Inflammatory macrophage (primary cell): Measurements from ENCODE around the gene ZFAND6.
"Not testable (repeated sequence)": the region's sequence is repeated elsewhere in the genome, so short reads cannot be mapped to it uniquely, and the experiment has no call there.

ENCODE experiments used
- DNase-seq, 2 donors: peaks; one replicate each; pipeline ENCODE4 v3.0.0-alpha.2; 2020 to 2022

The ZFAND6 gene

DNA sequence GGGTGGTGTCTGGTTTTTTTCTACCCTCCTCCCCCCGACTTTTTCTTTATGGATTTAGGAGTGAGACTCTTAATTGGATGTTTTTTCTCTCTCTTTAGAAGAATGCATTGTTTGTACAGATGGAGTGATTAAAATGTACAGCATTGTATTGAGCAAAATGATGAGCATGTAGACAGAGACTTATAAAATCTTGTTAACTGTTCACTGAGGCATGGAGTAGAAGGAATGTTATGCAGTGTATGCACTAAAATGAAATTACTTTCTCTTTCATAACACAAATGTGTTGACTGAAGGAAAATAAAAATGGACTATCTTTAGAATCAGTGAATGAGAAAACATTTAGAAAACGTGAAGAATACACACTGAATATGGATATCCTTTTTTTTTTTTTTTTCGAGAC is 39.8 kb downstream of the ZFAND6 start:
- DNase-seq, result no peak

DNA sequence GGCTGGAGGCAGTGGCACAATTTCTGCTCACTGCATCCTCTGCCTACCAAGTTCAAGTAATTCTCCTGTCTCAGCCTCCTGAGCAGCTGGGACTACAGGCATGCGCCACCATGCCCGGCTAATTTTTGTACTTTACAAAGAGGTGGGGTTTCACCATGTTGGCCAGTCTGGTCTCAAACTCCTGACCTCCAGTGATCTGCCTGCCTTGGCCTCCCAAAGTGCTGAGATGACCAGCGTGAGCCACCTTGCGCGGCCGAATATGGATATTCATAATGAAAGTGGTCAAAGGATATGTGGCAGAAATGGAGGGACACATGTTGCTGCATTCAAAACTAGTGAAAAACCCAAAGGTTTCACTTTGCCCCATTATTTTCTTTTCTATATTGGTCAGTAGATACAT is 40.2 kb downstream of the ZFAND6 start:
- not testable (repeated sequence) for DNase-seq

DNA sequence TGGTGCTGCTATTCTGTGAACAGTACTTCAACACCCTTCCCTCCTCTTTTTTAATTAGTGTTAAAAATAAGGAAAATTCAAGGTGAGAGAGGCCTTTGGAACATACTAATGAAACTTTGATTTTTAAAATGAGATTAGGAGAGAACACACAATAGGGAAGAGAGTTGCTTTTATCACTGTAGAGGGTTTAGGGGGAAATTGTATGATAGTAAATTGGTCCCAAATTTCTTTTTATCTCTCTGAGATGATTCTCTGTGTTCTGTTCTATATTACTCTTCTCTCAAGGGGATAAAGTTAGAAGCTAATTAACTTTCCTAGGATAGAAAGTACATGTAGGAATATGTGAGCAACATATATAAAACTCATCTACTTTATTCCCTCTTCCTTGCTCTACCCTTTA is 40.8 kb downstream of the ZFAND6 start:
- no peak for DNase-seq

DNA sequence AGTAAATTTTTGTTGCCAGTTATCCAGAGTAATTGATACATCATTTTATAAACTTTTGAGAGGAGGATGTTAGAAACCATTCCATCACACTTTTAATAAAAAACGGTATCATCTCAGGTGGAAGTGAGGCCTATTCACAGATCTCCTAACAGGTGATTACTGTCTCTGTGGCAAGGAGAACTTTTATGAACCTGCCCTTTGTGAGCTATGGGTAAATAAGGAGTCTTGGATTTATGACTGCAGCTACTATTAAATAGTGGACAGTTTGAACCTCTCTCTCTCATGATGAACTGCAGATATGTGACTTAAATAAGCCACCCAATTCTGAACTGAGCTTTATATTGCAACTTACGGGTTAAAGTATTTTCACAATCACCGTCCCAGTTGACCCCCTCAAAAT is 45.7 kb downstream of the ZFAND6 start:
- no peak for DNase-seq

DNA sequence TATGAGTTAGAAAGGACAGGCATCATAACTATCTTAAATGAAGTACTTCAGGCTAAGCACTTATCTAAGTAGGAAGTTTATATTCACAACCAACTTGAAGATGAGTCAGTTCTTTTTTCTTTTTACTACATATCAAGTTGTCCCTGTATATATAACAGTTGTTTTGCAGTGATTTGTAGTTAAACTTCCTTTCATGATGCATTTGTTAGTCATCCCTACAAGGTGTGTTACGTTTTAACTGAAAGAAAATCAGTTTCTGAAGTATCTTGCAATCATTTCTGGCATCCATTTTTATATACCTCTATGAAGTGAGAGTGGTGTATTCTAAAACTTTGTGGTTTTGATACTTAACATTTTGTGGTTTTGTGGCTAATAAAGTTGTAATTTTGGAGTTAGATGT is 46.1 kb downstream of the ZFAND6 start:
- DNase-seq, result no peak

DNA sequence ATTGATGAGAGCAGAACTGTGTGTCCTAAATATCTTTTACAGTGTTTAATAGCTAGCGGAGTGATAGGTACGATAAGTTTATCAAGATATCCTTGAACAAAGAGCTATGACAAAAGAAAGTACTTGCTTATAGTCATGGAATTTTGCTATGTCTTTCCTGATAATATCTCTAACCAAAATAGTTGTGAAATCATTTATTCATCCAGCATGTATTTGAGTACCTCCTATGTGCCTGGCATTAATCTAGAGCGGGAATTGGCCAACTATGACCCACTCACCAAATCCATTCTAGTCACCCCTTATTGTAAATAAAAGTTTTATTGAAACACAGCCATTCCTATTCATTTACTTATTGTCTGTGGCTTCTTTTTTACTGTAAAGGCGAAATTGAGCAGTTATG is 46.6 kb downstream of the ZFAND6 start:
- DNase-seq, result no peak

DNA sequence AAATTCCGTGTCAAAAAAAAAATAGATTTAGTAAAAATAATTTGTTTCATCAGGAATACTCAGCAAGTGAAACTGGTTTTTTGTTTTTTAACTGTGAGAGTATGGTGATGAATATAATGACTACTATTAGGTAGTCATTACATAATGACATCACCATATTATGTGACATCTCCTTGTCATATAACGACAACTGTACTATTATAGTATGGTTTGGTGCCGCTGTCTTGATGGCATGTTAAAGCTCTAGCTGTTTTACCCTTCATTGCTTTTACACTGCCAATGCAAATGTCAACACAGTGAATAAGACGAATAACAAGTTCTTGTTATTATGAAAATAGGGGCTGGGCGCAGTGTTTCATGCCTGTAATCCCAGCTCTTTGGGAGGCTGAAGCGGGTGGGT is 47.7 kb downstream of the ZFAND6 start:
- no peak for DNase-seq

DNA sequence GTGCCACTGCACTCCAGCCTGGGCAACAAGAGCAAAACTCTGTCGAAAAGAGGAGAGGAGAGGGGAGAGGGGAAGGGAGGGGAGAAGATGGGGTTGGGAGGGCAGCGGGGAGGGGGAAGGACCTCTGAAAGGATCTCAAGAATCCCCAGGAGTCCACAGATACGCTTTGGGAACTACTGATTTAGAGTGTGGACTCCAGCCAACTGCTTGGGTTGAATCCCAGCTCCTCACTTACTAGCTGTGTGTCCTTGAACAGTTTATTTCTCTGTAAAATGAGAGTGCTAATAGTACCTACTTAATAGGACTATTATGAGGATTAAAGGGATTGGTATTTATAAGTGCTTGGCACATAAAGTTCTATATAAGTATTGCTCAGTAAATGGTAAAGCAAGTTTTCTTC is 48.3 kb downstream of the ZFAND6 start:
- no peak for DNase-seq

DNA sequence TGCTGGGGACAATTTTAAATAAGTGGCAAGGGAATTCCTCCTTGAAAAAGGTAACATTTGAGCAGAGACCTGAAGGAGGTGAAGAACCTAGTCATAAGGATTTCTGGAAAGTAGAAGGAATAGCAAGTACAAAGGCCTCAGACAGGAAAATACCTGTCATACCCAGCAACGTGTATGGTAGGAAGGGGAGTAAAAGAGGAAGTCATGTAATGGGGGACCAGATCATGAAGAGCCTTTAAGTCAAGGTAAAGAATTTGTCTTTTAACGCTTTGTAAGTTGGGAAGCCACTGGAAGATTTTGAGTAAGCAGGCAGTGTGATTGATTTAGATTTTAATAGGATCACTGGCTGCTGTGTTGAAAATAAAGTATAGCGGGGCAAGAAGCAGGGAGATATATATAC is 49.9 kb downstream of the ZFAND6 start:
- DNase-seq, result no peak

DNA sequence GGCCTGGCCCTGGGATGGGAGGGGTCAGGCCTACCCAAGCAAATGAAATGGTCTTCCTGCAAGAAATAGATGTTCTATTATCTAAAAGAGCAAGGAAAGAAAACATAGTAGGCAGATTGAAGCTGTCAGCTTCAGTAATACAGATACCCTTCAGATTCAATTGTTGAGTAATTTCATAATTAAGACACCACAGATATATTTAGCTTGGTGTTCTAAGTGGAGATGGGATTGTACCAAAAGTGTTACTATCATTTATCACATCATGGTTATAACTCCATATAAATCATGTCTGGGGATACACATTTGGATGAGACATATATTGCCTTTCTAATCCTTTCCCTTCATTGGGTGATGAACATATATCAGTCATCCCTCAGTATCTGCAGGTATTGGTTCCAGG is 51.4 kb downstream of the ZFAND6 start:
- no peak for DNase-seq

DNA sequence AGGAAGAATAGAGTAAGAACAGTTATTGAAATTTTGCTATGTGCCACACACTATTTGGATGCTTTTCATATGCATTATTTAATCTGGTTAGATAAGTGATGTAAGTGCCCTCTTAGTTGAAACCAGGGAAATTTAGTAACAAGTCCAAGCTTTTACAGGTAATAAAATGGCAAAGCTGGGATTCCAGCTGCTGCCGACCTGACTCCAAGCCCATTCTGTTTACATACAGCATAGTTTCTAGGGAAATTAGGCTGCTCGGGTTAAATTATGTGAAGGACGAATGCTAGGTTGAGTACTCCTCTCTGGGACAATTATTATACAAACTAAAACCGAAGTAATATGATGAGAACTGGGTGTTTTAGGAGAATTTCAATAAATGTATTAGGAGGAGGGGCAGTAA is 54.6 kb downstream of the ZFAND6 start:
- DNase-seq, result no peak

DNA sequence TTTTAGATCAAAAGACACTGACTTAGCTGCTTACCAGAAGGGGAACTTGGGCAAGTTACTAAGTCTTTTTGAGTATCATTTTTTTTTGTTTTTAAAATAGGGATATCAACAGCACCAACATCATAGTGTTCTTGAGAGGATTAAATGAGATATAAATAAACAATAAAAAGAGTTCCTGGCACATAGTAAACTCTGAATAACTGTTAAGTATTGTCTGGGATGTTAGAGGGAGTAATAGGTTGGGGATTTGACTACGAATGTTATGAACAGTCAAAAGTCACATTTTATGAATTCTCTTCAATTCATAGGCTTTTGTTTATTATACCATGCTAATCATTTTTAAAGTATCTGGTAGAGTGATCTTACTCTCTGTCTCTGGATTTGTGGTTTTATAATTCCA is 55.5 kb downstream of the ZFAND6 start:
- DNase-seq, result peak in 1 of 2 donors; percentile 10

DNA sequence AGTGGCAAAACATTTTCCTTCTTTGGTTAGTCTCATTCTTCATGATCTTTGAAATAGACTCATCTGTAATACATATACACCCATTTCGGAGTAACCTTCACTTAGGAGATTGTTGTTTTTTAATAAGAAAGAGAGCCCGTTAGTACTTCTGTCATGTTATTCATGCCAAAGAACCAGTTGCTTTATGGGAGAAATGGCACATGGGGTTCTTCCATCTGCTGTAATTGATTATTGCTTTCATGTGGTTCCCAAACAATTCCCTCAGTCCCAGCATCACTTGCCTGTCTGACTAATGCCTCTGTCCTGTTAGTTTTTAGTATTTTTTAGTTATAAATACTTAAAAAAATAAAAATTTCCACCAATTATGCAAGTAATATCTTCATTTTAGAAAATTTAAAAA is 59.5 kb downstream of the ZFAND6 start:
- no peak for DNase-seq

DNA sequence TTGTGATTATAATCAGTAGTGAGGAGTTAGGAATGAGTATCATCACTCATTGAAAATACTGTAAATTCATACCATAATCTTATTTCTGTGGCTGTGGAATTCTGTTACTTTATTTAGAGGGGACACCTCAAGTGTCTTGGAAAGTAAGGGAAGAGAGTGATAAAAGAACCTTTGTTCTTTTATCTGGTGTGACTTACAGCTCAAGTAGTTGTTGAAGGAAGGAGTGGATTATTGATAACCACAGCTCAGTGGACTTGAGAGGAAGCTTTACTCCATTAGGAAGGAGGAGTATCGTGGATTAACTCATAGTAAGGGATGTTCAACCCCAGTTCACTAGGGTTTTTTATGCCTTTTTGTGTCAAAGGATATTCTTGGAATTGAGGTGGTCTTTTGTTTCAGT is 61.2 kb downstream of the ZFAND6 start:
- no peak for DNase-seq

DNA sequence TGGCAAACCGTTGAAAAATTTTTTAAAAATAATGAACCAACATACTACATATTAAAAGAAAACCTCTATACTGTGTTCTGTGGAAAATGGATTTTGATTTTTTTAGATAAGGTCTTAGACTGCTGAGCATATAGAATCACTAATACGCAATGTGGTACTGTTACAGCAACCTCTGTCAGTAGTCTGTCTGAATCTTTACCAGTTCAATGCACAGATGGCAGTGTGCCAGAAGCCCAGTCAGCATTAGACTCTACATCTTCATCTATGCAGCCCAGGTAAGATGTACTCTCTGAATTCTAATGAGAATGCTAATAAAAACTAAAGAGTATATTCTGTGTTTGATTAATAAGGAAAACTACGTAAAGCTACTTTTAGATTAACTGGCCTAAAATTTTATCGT is 62.1 kb downstream of the ZFAND6 start:
- no peak for DNase-seq

DNA sequence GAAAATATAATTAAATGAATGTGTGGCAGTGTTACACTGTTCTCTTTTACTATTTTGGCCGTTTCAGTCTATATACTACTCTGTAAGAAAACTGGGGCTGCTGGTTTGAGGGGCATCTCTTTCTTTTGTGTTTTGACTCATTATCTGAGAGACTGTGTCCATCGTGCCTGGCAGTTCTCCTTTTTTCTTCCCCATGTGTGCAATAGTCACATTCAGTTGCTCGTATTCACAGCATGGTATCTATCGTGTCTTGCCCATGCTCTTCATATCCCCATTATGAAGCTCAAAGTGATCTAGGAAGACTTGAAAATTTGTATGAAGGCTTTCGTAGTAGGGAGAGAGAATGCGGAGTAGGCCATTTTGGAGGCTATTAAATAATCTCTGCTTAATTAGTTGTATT is 63.6 kb downstream of the ZFAND6 start:
- peak; percentile 48 to 54 for DNase-seq

DNA sequence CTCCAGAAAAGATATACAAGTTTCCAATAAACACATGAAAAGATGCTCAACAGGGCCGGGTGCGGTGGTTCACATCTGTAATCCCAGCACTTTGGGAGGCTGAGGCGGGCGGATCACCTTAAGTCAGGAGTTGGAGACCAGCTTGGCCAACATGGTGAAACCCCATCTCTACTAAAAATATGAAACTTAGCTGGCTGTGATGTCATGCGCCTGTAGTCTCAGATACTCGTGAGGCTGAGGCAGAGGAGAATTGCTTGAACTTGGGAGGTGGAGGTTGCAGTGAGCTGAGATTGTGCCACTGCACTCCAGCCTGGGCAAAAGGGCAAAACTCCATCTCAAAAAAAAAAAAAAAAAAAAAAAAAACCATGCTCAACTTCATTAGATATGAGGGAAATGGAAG is 67.8 kb downstream of the ZFAND6 start:
- DNase-seq, result not testable (repeated sequence)

DNA sequence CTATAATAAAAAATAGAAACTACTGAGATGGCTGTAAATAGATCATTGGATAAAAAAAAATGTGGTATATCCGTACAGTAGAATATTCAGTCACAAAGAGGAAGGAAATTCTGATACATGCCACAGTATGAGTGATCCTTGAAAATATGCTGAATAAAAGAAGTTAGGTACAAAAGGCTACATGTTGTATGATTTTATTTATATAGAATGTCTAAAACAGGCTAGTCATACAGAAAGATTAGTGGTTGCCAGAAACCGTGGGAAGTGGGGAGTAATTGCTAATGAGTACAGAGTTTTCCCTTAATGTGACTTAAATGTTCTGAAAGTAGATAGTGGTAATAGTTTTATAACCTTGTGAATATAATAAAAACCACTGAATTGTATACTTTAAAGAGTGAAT is 68.4 kb downstream of the ZFAND6 start:
- no peak for DNase-seq

DNA sequence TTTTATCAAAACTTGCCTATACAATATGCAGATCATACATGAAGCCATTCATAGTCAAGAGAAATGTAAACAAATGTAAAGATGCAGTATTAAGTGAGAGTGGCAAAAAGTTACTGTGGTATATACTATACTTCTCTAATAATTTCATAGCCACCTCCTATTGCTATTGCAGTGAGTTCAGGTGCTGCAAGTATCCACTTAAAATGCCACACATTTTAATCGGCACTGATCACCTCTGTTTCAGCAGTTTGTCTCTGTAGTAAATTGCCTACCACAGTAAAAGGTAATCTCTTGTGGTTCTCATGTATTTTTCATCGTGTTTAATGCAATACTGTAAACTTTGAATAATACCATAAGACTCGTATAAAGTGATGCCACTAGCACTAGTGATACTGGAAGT is 72.9 kb downstream of the ZFAND6 start:
- DNase-seq, result no peak

DNA sequence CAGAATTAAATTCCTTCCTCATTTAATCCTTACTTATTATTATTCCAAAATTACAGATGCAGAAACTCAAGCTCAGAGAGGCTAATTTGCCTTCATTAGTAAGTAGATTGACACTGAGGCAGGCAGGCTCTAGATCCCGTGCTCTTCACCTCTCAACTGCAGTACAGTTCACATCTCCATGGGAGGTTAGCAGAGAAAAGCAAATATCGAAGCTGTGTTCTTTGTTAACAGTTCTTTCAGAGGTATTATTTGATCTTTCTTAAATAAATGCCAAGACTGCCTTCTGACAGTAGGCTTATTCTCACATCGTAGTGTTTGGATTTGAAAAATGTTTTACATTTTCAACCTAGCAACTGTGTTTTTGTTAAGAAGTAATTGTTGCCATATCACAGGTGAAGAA is 77.4 kb downstream of the ZFAND6 start:
- DNase-seq, result no peak

DNA sequence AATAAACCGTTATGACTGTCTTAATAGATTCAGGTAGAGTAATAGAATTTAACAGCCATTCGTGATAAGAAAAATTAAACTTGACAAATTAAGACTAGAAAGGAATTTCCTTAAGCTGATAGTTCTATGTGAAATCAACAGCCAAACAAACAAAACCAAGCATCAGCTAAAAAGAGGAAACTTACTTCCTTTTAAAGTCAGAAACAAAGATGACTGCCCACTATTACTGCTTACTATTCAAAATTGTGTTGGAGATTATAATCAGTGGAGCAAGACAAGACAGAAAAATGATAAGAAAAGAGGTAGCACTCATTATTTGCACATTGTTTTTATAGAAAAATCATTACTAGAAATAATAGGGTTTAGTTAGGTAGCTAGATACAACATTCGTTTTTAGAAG is 79.5 kb downstream of the ZFAND6 start:
- no peak for DNase-seq

DNA sequence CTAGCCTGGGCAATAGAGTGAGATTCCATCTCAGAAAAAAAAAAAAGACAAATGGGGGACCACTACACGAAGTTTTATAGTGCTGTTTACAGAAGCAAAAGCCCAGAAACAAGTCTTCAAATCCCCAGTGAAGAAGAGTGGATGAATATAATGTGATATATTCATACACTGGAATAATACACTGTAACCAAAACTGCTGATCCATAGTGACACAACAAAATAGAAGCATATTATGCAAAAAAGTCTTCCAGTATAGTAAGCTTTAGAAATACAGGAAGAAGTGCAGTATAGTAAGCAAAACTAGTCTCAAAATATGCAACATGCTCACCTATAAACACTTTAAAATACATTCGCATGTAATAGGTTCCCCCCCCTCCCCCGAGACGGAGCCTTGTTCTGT is 81.4 kb downstream of the ZFAND6 start:
- DNase-seq, result no peak

DNA sequence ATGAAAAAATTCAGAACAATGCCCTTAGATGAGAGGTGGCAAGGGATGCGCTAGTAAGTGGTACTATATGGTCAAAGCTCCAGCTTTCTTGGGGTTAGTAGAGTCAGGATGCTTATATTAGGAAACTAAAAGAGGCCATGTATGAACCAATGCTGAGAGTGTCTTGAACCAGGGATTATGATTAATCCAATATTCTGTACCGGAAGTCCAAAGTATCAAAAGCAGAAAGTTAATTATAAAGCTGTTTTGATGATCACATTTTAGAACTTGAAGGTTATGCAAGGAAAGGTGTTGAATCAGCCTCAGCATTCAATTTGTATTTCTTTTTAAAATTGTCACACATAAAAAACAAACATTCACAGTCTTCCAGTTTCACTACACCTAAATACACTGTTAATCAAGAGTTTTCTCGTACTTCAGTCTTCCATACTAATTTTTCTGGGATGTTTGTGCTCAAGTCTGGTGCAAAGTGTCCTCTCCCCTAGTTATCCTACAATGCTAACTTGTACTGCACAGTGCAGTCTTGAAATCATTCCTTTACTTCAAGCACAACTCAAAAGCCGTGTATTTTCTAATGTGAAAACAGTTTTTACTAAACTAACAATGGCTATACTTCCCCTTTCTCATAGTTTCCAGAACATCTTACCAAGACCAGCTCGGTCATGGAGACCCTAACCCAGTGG is 82.6 kb downstream of the ZFAND6 start:
- DNase-seq, result no peak

DNA sequence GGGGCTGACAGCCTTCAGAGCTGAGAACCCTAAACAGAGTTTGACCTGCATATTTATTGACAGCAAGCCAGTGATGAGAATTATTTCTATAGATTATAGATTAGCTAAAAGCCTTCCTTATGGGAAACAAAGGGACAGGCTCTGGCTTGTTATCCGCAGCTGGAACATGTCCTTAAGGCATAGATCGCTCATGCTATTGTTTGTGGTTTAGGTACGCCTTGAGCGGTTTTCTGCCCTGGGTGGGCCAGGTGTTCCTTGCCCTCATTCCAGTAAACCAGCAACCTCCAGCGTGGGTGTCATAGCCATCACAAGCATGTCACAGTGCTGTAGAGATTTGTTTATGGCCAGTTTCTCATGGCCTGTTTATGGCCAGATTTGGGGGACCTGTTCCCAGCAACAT is 83.2 kb downstream of the ZFAND6 start:
- DNase-seq, result no peak

DNA sequence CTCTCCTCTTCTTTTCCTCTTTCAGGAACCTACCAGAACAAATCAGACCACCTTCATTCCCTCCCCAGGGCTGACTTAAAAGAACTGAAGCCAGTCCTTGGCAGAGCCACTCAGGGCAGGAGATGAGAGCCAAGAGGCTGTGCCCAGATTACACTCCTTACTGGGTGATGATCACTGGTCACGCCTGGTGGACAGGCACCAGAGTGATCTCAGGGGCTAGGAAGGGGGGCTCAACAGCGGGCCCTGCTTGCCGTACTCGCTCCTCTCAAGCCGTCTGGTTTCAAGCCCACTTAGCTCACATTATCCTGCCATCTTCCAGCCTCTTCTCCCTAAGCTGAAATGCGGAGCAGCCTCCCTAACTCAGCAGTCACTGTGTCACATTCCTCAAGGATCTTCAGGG is 91.7 kb downstream of the ZFAND6 start:
- no peak for DNase-seq

DNA sequence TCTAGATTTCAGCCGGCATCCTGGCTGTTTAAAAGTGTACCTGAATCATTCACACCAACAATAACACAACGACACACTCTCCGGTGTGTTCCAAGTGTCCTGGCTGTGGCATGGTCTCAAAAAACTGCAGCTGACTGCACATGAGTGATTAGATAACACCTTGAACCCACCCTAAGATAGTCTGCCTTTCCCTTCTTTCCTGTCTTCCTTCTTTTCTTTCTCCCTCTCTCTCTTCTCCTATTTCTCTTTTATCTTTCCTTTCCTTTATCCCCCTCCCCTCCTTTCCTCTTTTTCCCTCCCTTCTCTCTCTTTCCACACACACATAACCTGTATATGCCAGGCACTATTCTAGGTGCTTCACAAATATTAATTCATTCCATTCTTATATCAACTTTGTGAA is 92.1 kb downstream of the ZFAND6 start:
- DNase-seq, result no peak
